K562 (cell line): Measurements from ENCODE around the gene TRIAP1. TPM values are rescaled to one million over a fixed set of nuclear protein-coding genes. Genes with fewer than 3 reads are reported as not detected.

ENCODE experiments used
- ARID3B ChIP-seq: fragments of 250-450 bp; sonication (Bioruptor Pico); IDR thresholded peaks from 2 replicates; pipeline ENCODE4 v1.4.0; 2020; ENCODE audit warnings: borderline replicate concordance
- ESRRA ChIP-seq: fragments of 450-650 bp; IDR thresholded peaks from 2 replicates; pipeline ENCODE4 v1.6.1; 2014; ENCODE audit warnings: low read depth, mild to moderate bottlenecking, moderate library complexity, borderline replicate concordance
- ETV5 ChIP-seq: sonication (generic); formaldehyde crosslinking; IDR thresholded peaks from 2 replicates; pipeline ENCODE4 v1.4.0; 2020; ENCODE audit warnings: low read depth, mild to moderate bottlenecking, missing genetic modification reagents
- ID3 ChIP-seq, 2 experiments: fragments of 250-450 bp in 1 of 2; fragments of 450-650 bp in 1 of 2; sonication (Bioruptor Pico) in 1 of 2; IDR thresholded peaks; 2 replicates each; pipeline versions ENCODE4 v1.6.1 to v1.8.0; 2016 to 2021; ENCODE audit warnings: mild to moderate bottlenecking in 2 of 2, moderate library complexity in 2 of 2, missing compliant biosample characterization in 1 of 2, missing genetic modification characterization in 1 of 2
- PATZ1 ChIP-seq: fragments of 250-450 bp; sonication (Bioruptor Pico); IDR thresholded peaks from 2 replicates; pipeline ENCODE4 v1.5.0; 2020; ENCODE audit warnings: mild to moderate bottlenecking, borderline replicate concordance
- PCBP1 ChIP-seq: fragments of 200-400 bp; formaldehyde crosslinking; IDR thresholded peaks from 2 replicates; pipeline ENCODE4 v1.6.1; 2018; ENCODE audit warnings: mild to moderate bottlenecking, low read depth, low read length; ENCODE audit not compliant: poor library complexity, severe bottlenecking
- SMARCA5 ChIP-seq: fragments of 450-650 bp; IDR thresholded peaks from 2 replicates; pipeline ENCODE4 v1.6.1; 2016
- ZBTB26 ChIP-seq: fragments of 450-650 bp; formaldehyde crosslinking; IDR thresholded peaks from 2 replicates; pipeline ENCODE4 v1.4.0; 2022; ENCODE audit warnings: missing genetic modification characterization
- ZNF12 ChIP-seq: sonication (generic); formaldehyde crosslinking; IDR thresholded peaks from 2 replicates; pipeline ENCODE4 v1.4.0; 2020; ENCODE audit warnings: mild to moderate bottlenecking, missing genetic modification reagents
- ZNF696 ChIP-seq: fragments of 250-450 bp; sonication (Bioruptor Pico); conservative IDR thresholded peaks from 2 replicates; pipeline ENCODE4 v1.4.0; 2020; ENCODE audit warnings: mild to moderate bottlenecking, moderate library complexity
- polyA plus RNA-seq, 8 experiments: library from polyadenylated mRNA; depleted of rRNA in 4 of 8; stranded (reverse) in 5 of 8; unstranded in 3 of 8; fragments of >200 nt; fragmentation: Nextera tagmentation in 2 of 8; fragmentation: Illumina TruSeq in 1 of 8; extraction: Ambion mirVana in 2 of 8; extraction: Trizol in 1 of 8; gene quantifications; 2 replicates each; pipeline versions ENCODE4 v1.2.1 to v1.2.3, GENCODE V29; 2011 to 2014; ENCODE audit warnings: inconsistent platforms in 1 of 8, missing spikeins in 1 of 8
- total RNA-seq, 7 experiments: library from RNA; depleted of rRNA in 6 of 7; stranded (reverse); fragments of >200 nt in 6 of 7; fragmentation: Illumina TruSeq in 2 of 7; extraction: Trizol in 2 of 7; gene quantifications; 2 replicates each; pipeline versions ENCODE4 v1.2.1 to v1.2.3, GENCODE V29; 2011 to 2021; ENCODE audit warnings: low replicate concordance in 1 of 7

Gene TRIAP1
- total and polyA plus RNA-seq, 9 of the 15 experiments (the other 6 are each of a cell fraction or from before 2014, with no cell fraction given): 37.3 to 354 (median 65.4) TPM

- TF ChIP-seq PATZ1 (CRISPR knock-in tag): no peak
- TF ChIP-seq ZBTB26: no peak
- TF ChIP-seq SMARCA5: no peak
- no peak for TF ChIP-seq ARID3B (CRISPR knock-in tag)
- TF ChIP-seq PCBP1: no peak
- no peak for TF ChIP-seq ZNF12 (CRISPR knock-in tag)
- TF ChIP-seq ESRRA: no peak
- TF ChIP-seq ID3 (CRISPR knock-in tag; IDR thresholded peaks at IDR 0.05): no peak
- TF ChIP-seq ID3 (tag; IDR thresholded peaks at IDR 0.05): no peak
- TF ChIP-seq ZNF696 (CRISPR knock-in tag): no peak
- TF ChIP-seq ETV5 (CRISPR knock-in tag): 0 out of 2 replicates have a peak, but pooled peaks have one; percentile 19
Measured at GRCh38 chr12:120480211-120480610, 34.0 kb upstream of the TRIAP1 start (continued).
